A549 (cell line): ENCODE measurements around the gene SHC3. TPM values are rescaled to one million over a fixed set of nuclear protein-coding genes. Genes with fewer than 3 reads are reported as not detected.

ENCODE experiments used
- ATAC-seq, 2 experiments: fragments of 200-7000 bp in 1 of 2; fragments of >200 bp in 1 of 2; cut with Nextera tagmentation in 1 of 2; cut with Tn5 transposase in 1 of 2; 3 replicates each; pipeline versions ENCODE4 v1.8.0 to v1.9.1; 2018 to 2020; ENCODE audit warnings: mild to moderate bottlenecking in 1 of 2, moderate library complexity in 1 of 2
- CTCF ChIA-PET: fragments of 300-600 bp; sonication (Branson Sonifier 250); formaldehyde crosslinking; extraction: SDS; loops from one replicate; lab custom pipeline; 2021; ENCODE audit warnings: antibody characterized with exemption, inconsistent platforms; lab: Yijun Ruan, JAX
- POLR2A ChIA-PET: fragments of 350-600 bp; formaldehyde crosslinking; extraction: SDS; loops from one replicate; lab custom pipeline; 2021; ENCODE audit warnings: antibody characterized with exemption, inconsistent platforms; lab: Yijun Ruan, JAX
- DNase-seq, 2 experiments: peaks; one replicate each; pipeline versions ENCODE4 v3.0.0 to v3.0.0-alpha.2; 2011 to 2016; ENCODE audit warnings: low read depth in 1 of 2, low spot score in 1 of 2
- FAIRE-seq: peaks from 2 replicates; lab custom pipeline; 2011; peaks lifted over from hg19 to GRCh38; lab: Jason Lieb, UNC
- H3K27ac ChIP-seq, 2 experiments: fragments of >200 bp; sonication (Bioruptor Twin); formaldehyde crosslinking; 3 replicates each; pipeline ENCODE4 v1.5.1; 2016 to 2017
- H3K4me1 ChIP-seq: fragments of >200 bp; sonication (Bioruptor Twin); formaldehyde crosslinking; 3 replicates; pipeline ENCODE4 v1.6.1; 2016
- H3K4me2 ChIP-seq: fragments of >200 bp; sonication (Bioruptor Twin); formaldehyde crosslinking; 3 replicates; pipeline ENCODE4 v1.6.1; 2016
- H3K4me3 ChIP-seq: fragments of >200 bp; sonication (Bioruptor Twin); formaldehyde crosslinking; 3 replicates; pipeline ENCODE4 v1.5.1; 2016
- H3K9me3 ChIP-seq: fragments of >200 bp; sonication (Bioruptor Twin); formaldehyde crosslinking; 3 replicates; pipeline ENCODE4 v1.6.1; 2016
- BHLHE40 ChIP-seq: IDR thresholded peaks from 2 replicates; pipeline ENCODE4 v1.6.1; 2012; ENCODE audit warnings: low read depth, low read length, inconsistent platforms
- CEBPB ChIP-seq, 2 experiments: fragments of >200 bp in 1 of 2; sonication (Bioruptor Twin) in 1 of 2; formaldehyde crosslinking in 1 of 2; IDR thresholded peaks; 2 replicates each; pipeline ENCODE4 v1.6.1; 2012 to 2016
- EHF ChIP-seq: fragments of 250-450 bp; sonication (Bioruptor Pico); IDR thresholded peaks from 2 replicates; pipeline ENCODE4 v1.5.0; 2020; ENCODE audit warnings: mild to moderate bottlenecking
- ESRRA ChIP-seq: fragments of 150-350 bp; IDR thresholded peaks from 2 replicates; pipeline ENCODE4 v1.6.1; 2014; ENCODE audit warnings: mild to moderate bottlenecking, low read length, borderline replicate concordance
- FOSL2 ChIP-seq, 2 experiments: fragments of 450-650 bp in 1 of 2; fragments of >200 bp in 1 of 2; sonication (Bioruptor Twin) in 1 of 2; formaldehyde crosslinking; IDR thresholded peaks; 2 replicates each; pipeline versions ENCODE4 v1.5.0 to v1.6.1; 2016 to 2020; ENCODE audit warnings: mild to moderate bottlenecking in 1 of 2, moderate library complexity in 1 of 2
- HDAC2 ChIP-seq: fragments of 200-600 bp; sonication (generic); IDR thresholded peaks from 2 replicates; pipeline ENCODE4 v1.6.1; 2016
- HOXB5 ChIP-seq: fragments of 250-450 bp; sonication (Bioruptor Pico); IDR thresholded peaks from 2 replicates; pipeline ENCODE4 v1.5.0; 2020; ENCODE audit warnings: mild to moderate bottlenecking, moderate library complexity
- JUN ChIP-seq, 2 experiments: fragments of >200 bp; sonication (Bioruptor Twin); formaldehyde crosslinking; IDR thresholded peaks; 2 replicates in 1 of 2; 3 replicates in 1 of 2; pipeline ENCODE4 v1.6.1; 2016 to 2017
- KDM1A ChIP-seq: fragments of 200-600 bp; sonication (generic); IDR thresholded peaks from 2 replicates; pipeline ENCODE4 v1.6.1; 2016; ENCODE audit warnings: low read depth, mild to moderate bottlenecking
- KDM5A ChIP-seq: fragments of 200-600 bp; sonication (generic); IDR thresholded peaks from 2 replicates; pipeline ENCODE4 v1.6.1; 2016; ENCODE audit warnings: antibody characterized with exemption, mild to moderate bottlenecking
- MAFK ChIP-seq: fragments of 450-650 bp; IDR thresholded peaks from 2 replicates; pipeline ENCODE4 v1.6.1; 2014; ENCODE audit not compliant: partially characterized antibody
- NR3C1 ChIP-seq: fragments of >200 bp; sonication (Bioruptor Twin); formaldehyde crosslinking; IDR thresholded peaks from 3 replicates; pipeline ENCODE4 v1.6.1; 2017
- POLR2AphosphoS2 ChIP-seq: conservative IDR thresholded peaks from 2 replicates; pipeline ENCODE4 v1.6.1; 2012; ENCODE audit warnings: low read length, improper control_type of control experiment, inconsistent platforms
- RAD21 ChIP-seq, 2 experiments: fragments of >200 bp in 1 of 2; sonication (Bioruptor Twin) in 1 of 2; formaldehyde crosslinking in 1 of 2; IDR thresholded peaks in 1 of 2; conservative IDR thresholded peaks in 1 of 2; 2 replicates in 1 of 2; 3 replicates in 1 of 2; pipeline ENCODE4 v1.6.1; 2012 to 2018; ENCODE audit warnings: inconsistent platforms in 1 of 2
- REST ChIP-seq: fragments of 200-600 bp; sonication (generic); IDR thresholded peaks from 2 replicates; pipeline ENCODE4 v1.6.1; 2016; ENCODE audit warnings: antibody characterized with exemption, mild to moderate bottlenecking, moderate library complexity
- RFX5 ChIP-seq: fragments of 450-650 bp; IDR thresholded peaks from 2 replicates; pipeline ENCODE4 v1.7.1; 2014; ENCODE audit warnings: antibody characterized with exemption, mild to moderate bottlenecking, moderate library complexity
- RNF2 ChIP-seq: fragments of 200-600 bp; sonication (generic); IDR thresholded peaks from 2 replicates; pipeline ENCODE4 v1.6.1; 2016; ENCODE audit warnings: low read depth, mild to moderate bottlenecking, antibody characterized with exemption, moderate library complexity, borderline replicate concordance
- TP53 ChIP-seq: fragments of 250-450 bp; sonication (Bioruptor Pico); IDR thresholded peaks from 2 replicates; pipeline ENCODE4 v1.5.0; 2021; ENCODE audit warnings: mild to moderate bottlenecking, moderate library complexity
- ZNF302 ChIP-seq: fragments of 250-450 bp; sonication (Bioruptor Pico); IDR thresholded peaks from 2 replicates; pipeline ENCODE4 v1.9.0; 2021; ENCODE audit warnings: inconsistent platforms, mild to moderate bottlenecking, moderate library complexity
- ZSCAN20 ChIP-seq: fragments of 250-450 bp; sonication (Bioruptor Pico); IDR thresholded peaks from 2 replicates; pipeline ENCODE4 v1.8.0; 2022; ENCODE audit warnings: mild to moderate bottlenecking, moderate library complexity
- WGBS: methylation state at CpG from one replicate; pipeline ENCODE4 v1.1.6; 2017; ENCODE audit errors: missing lambda C conversion rate; 5-methylcytosine and 5-hydroxymethylcytosine counted together
- polyA plus RNA-seq, 4 experiments: library from polyadenylated mRNA; depleted of rRNA in 3 of 4; stranded (reverse); fragments of >200 nt; fragmentation: RNase III in 1 of 4; extraction: RNeasy Plus Mini Kit Qiagen cat#74134 plus additional on column Dnase treatment in 1 of 4; gene quantifications; 2 replicates in 3 of 4; 3 replicates in 1 of 4; pipeline ENCODE4 v1.2.3, GENCODE V29; 2011 to 2017

SHC3 gene
- polyA plus RNA-seq, 2 of the 4 experiments (the other 2 are of a cell fraction) = 0.09 to 0.88 TPM

- ChIA-PET CTCF (interaction anchor here (1.0 to 1.7 kb wide), 2 partner anchors 20 to 213 kb away, joined by 4 to 5 read pairs; no protein-coding TSS in a partner anchor), POLR2A (no interaction called here)
- DNase-seq (no peak), FAIRE-seq (no peak), ATAC-seq (no peak)
- H3K4me1 ChIP-seq = no peaks in the 10 kb centered on the region
- 43% methylated on average over 6 of the region's 6 CpGs for WGBS
- no peaks in the 10 kb centered on the region for H3K9me3 ChIP-seq
- no peak overlapping the region for H3K27ac ChIP-seq
- TF ChIP-seq ESRRA (no peak), ZNF302 (CRISPR knock-in tag) (no peak), NR3C1 (no peak), REST (no peak), JUN (IDR thresholded peaks at IDR 0.05) (no peak), POLR2AphosphoS2 (no peak), ZSCAN20 (CRISPR knock-in tag) (no peak), RNF2 (no peak), RFX5 (no peak)
- no peak overlapping the region for H3K4me2 ChIP-seq
- no peak overlapping the region for H3K4me3 ChIP-seq
These were observed 112.7 kb downstream of the SHC3 start for GRCh38 chr9:89065921-89066320.

GRCh38 chr9:89060790-89061189 lies 117.8 kb downstream of the SHC3 start:
- Histone ChIP-seq H3K4me2 (no peak overlapping the region), H3K9me3 (peaks cover 10% of the 10 kb centered on the region; the same call in 1 of the 3 replicates), H3K4me3 (no peak overlapping the region), H3K4me1 (no peaks in the 10 kb centered on the region), H3K27ac (no peak overlapping the region)
- no peak for FAIRE-seq
- TF ChIP-seq RAD21 (conservative IDR thresholded peaks at IDR 0.05 in 1 of 2, IDR thresholded peaks at IDR 0.05 in 1 of 2) (no peak), FOSL2 (IDR thresholded peaks at IDR 0.05) (no peak), FOSL2 (CRISPR knock-in tag; IDR thresholded peaks at IDR 0.05) (no peak), HOXB5 (no peak), ESRRA (no peak), BHLHE40 (no peak), KDM5A (no peak), EHF (no peak), KDM1A (no peak)
- POLR2A ChIA-PET = no interaction called here
- 85% methylated on average over 5 of the region's 5 CpGs for WGBS
- CTCF ChIA-PET = no interaction called here
- DNase-seq = no peak
- ATAC-seq = no peak

- CTCF ChIA-PET = no interaction called here
- Histone ChIP-seq H3K27ac (no peak overlapping the region), H3K4me2 (no peak overlapping the region), H3K4me3 (no peak overlapping the region), H3K4me1 (no peaks in the 10 kb centered on the region), H3K9me3 (peaks cover 10% of the 10 kb centered on the region; the same call in 1 of the 3 replicates)
- no peak for DNase-seq
- no peak for ATAC-seq
- FAIRE-seq = no peak
- 82% methylated on average over 14 of the region's 15 CpGs for WGBS
- POLR2A ChIA-PET = no interaction called here
- no peak for TF ChIP-seq EHF
- TF ChIP-seq CEBPB (IDR thresholded peaks at IDR 0.05) = no peak
- TF ChIP-seq ZSCAN20 (CRISPR knock-in tag) = no peak
- no peak for TF ChIP-seq RNF2
- TF ChIP-seq ZNF302 (CRISPR knock-in tag) = no peak
- TF ChIP-seq MAFK = no peak
- no peak for TF ChIP-seq TP53 (CRISPR knock-in tag)
- TF ChIP-seq HDAC2 = no peak
These were observed 118.6 kb downstream of the SHC3 start for GRCh38 chr9:89059925-89060506.
